Hepatocyte (in vitro differentiated cells): Measurements from ENCODE around the gene TMEM244.

Experiments
- CTCF ChIP-seq: fragments of 200-600 bp; sonication (generic); IDR thresholded peaks from 2 replicates; pipeline ENCODE4 v1.5.1; 2016; ENCODE audit warnings: antibody characterized with exemption, mild to moderate bottlenecking; ENCODE audit not compliant: poor library complexity
- EZH2phosphoT487 ChIP-seq: fragments of 200-600 bp; sonication (generic); IDR thresholded peaks from one replicate; pipeline ENCODE4 v1.6.1; 2018; ENCODE audit warnings: antibody characterized with exemption, mild to moderate bottlenecking, low read depth, moderate library complexity; ENCODE audit not compliant: unreplicated experiment, severe bottlenecking

DNA sequence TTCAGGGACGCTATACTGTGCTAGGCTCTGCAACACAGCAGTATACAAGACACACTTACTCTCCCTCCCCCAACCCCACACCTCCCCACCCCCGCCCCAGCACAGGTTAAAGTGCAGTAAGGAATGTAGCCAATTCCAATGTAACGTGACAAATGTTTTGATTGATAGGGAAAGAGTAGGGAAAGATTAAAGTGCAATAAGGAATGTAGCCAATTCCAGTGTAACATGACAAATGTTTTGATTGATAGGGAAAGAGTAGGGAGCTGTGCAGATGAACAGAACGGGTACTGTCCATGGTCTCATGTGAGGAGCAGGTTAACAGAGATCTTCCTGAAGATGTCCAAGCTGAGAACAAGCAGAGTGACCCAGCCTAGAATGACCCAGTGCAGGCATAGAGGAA is 69.1 kb downstream of the TMEM244 start:
- no peak for TF ChIP-seq CTCF
- TF ChIP-seq EZH2phosphoT487, result no peak
